ENCODE data around the gene UBAC1.

Gene UBAC1

GRCh38 chr9:135982499-135983207 lies 21.5 kb upstream of the UBAC1 start:
- no peaks in the 10 kb centered on the region for H4K20me1 ChIP-seq (ENCODE audit: insufficient read depth, low read length, poor library complexity, severe bottlenecking)
- H3K9ac ChIP-seq (ENCODE audit: low read depth, low read length, poor library complexity, severe bottlenecking): no peak overlapping the region
- no peak overlapping the region for H3K4me2 ChIP-seq (ENCODE audit: low read depth, low read length, poor library complexity, severe bottlenecking)
- no peaks in the 10 kb centered on the region for H3K9me3 ChIP-seq (ENCODE audit: insufficient read depth, low read depth, low read length)
- peaks cover 8% of the 10 kb centered on the region for H3F3A ChIP-seq (ENCODE audit: low read depth)
- peaks cover 7% of the 10 kb centered on the region; the same call in 1 of the 2 replicates for H3K79me2 ChIP-seq (ENCODE audit: insufficient read depth, low read length)
- H2AFZ ChIP-seq (ENCODE audit: low read length): no peak overlapping the region
- H3K27me3 ChIP-seq (ENCODE audit: insufficient read depth, low read length, poor library complexity, severe bottlenecking): no peaks in the 10 kb centered on the region
- no peak overlapping the region for H3K4me3 ChIP-seq (ENCODE audit: low read length, poor library complexity, severe bottlenecking)
- peaks cover 41% of the 10 kb centered on the region for H3K4me1 ChIP-seq (ENCODE audit: insufficient read depth, low read length, poor library complexity, severe bottlenecking)
- H3K9me2 ChIP-seq (replicated peaks; ENCODE audit: low read depth, low read length): no peaks in the 10 kb centered on the region
- H3K36me3 ChIP-seq (ENCODE audit: insufficient read depth, low read length): no peaks in the 10 kb centered on the region
- no peak for TF ChIP-seq EZH2phosphoT487 (IDR thresholded peaks at IDR 0.05; ENCODE audit: borderline replicate concordance)

- Histone ChIP-seq H3K9me2 (replicated peaks; ENCODE audit: low read depth, low read length) (no peaks in the 10 kb centered on the region), H3F3A (ENCODE audit: low read depth) (peaks cover 8% of the 10 kb centered on the region), H3K36me3 (ENCODE audit: insufficient read depth, low read length) (no peaks in the 10 kb centered on the region), H3K9ac (ENCODE audit: low read depth, low read length, poor library complexity, severe bottlenecking) (peak overlapping the region; percentile 76), H3K79me2 (ENCODE audit: insufficient read depth, low read length) (peaks cover 16% of the 10 kb centered on the region), H4K20me1 (ENCODE audit: insufficient read depth, low read length, poor library complexity, severe bottlenecking) (no peaks in the 10 kb centered on the region), H3K4me1 (ENCODE audit: insufficient read depth, low read length, poor library complexity, severe bottlenecking) (peaks cover 54% of the 10 kb centered on the region), H2AFZ (ENCODE audit: low read length) (no peak overlapping the region), H3K4me2 (ENCODE audit: low read depth, low read length, poor library complexity, severe bottlenecking) (no peak overlapping the region), H3K27me3 (ENCODE audit: insufficient read depth, low read length, poor library complexity, severe bottlenecking) (no peaks in the 10 kb centered on the region), H3K9me3 (ENCODE audit: insufficient read depth, low read depth, low read length) (no peaks in the 10 kb centered on the region), H3K4me3 (ENCODE audit: low read length, poor library complexity, severe bottlenecking) (no peak overlapping the region)
- no peak for TF ChIP-seq EZH2phosphoT487 (IDR thresholded peaks at IDR 0.05; ENCODE audit: borderline replicate concordance)
- no peak for TF ChIP-seq CTCF (conservative IDR thresholded peaks at IDR 0.05; ENCODE audit: low read length)
These were observed 19.9 kb upstream of the UBAC1 start for GRCh38 chr9:135980926-135981630.

- Histone ChIP-seq H2AFZ (ENCODE audit: low read length) (no peak overlapping the region), H3F3A (ENCODE audit: low read depth) (peaks cover 8% of the 10 kb centered on the region), H3K79me2 (ENCODE audit: insufficient read depth, low read length) (peaks cover 16% of the 10 kb centered on the region), H3K4me2 (ENCODE audit: low read depth, low read length, poor library complexity, severe bottlenecking) (peak overlapping the region; percentile 80), H3K9me3 (ENCODE audit: insufficient read depth, low read depth, low read length) (no peaks in the 10 kb centered on the region), H4K20me1 (ENCODE audit: insufficient read depth, low read length, poor library complexity, severe bottlenecking) (no peaks in the 10 kb centered on the region), H3K9me2 (replicated peaks; ENCODE audit: low read depth, low read length) (no peaks in the 10 kb centered on the region), H3K4me3 (ENCODE audit: low read length, poor library complexity, severe bottlenecking) (peak overlapping the region; percentile 63), H3K4me1 (ENCODE audit: insufficient read depth, low read length, poor library complexity, severe bottlenecking) (peaks cover 57% of the 10 kb centered on the region), H3K9ac (ENCODE audit: low read depth, low read length, poor library complexity, severe bottlenecking) (peak overlapping the region; percentile 76), H3K27me3 (ENCODE audit: insufficient read depth, low read length, poor library complexity, severe bottlenecking) (no peaks in the 10 kb centered on the region), H3K36me3 (ENCODE audit: insufficient read depth, low read length) (no peaks in the 10 kb centered on the region)
- TF ChIP-seq CTCF (conservative IDR thresholded peaks at IDR 0.05; ENCODE audit: low read length): no peak
- no peak for TF ChIP-seq EZH2phosphoT487 (IDR thresholded peaks at IDR 0.05; ENCODE audit: borderline replicate concordance)
These were observed 18.5 kb upstream of the UBAC1 start for GRCh38 chr9:135979547-135980166.

Data from Loucy (cell line).